Neural cell (in vitro differentiated cells): ENCODE data around the gene CEP70.

Experiments
- EP300 ChIP-seq: fragments of 450-650 bp; conservative IDR thresholded peaks from 2 replicates; pipeline ENCODE4 v1.6.1; 2014; ENCODE audit warnings: antibody characterized with exemption, mild to moderate bottlenecking, moderate library complexity; ENCODE audit not compliant: poor library complexity, severe bottlenecking
- EZH2 ChIP-seq: fragments of 200-600, 300-800 bp; shearing (Covaris generic), sonication (generic); IDR thresholded peaks from 2 replicates; pipeline ENCODE4 v1.6.1; 2014; ENCODE audit warnings: antibody characterized with exemption, low read length, borderline replicate concordance, mild to moderate bottlenecking; ENCODE audit not compliant: insufficient read depth, poor library complexity, severe bottlenecking
- MXI1 ChIP-seq: fragments of 450-650 bp; conservative IDR thresholded peaks from 2 replicates; pipeline ENCODE4 v1.6.1; 2014; ENCODE audit warnings: antibody characterized with exemption, mild to moderate bottlenecking; ENCODE audit not compliant: poor library complexity, severe bottlenecking
- POLR2AphosphoS5 ChIP-seq: IDR thresholded peaks from 2 replicates; pipeline ENCODE4 v1.6.1; 2012
- RAD21 ChIP-seq: fragments of 450-650 bp; conservative IDR thresholded peaks from 2 replicates; pipeline ENCODE4 v1.6.1; 2014; ENCODE audit warnings: antibody characterized with exemption, mild to moderate bottlenecking, moderate library complexity
- SMC3 ChIP-seq: fragments of 450-650 bp; conservative IDR thresholded peaks from 2 replicates; pipeline ENCODE4 v1.6.1; 2014; ENCODE audit warnings: antibody characterized with exemption, mild to moderate bottlenecking, moderate library complexity; ENCODE audit not compliant: poor library complexity
- TAF1 ChIP-seq: IDR thresholded peaks from 2 replicates; pipeline ENCODE4 v1.6.1; 2012; ENCODE audit warnings: low read depth
- TF ChIP-seq, protein P1 (sequence below): fragments of 450-650 bp; IDR thresholded peaks from 2 replicates; pipeline ENCODE4 v1.5.1; 2014; ENCODE audit warnings: antibody characterized with exemption, mild to moderate bottlenecking, moderate library complexity; ENCODE audit not compliant: poor library complexity, severe bottlenecking
- TF ChIP-seq, protein P2 (sequence below): IDR thresholded peaks from 2 replicates; pipeline ENCODE4 v1.6.1; 2012; ENCODE audit warnings: borderline replicate concordance

DNA sequence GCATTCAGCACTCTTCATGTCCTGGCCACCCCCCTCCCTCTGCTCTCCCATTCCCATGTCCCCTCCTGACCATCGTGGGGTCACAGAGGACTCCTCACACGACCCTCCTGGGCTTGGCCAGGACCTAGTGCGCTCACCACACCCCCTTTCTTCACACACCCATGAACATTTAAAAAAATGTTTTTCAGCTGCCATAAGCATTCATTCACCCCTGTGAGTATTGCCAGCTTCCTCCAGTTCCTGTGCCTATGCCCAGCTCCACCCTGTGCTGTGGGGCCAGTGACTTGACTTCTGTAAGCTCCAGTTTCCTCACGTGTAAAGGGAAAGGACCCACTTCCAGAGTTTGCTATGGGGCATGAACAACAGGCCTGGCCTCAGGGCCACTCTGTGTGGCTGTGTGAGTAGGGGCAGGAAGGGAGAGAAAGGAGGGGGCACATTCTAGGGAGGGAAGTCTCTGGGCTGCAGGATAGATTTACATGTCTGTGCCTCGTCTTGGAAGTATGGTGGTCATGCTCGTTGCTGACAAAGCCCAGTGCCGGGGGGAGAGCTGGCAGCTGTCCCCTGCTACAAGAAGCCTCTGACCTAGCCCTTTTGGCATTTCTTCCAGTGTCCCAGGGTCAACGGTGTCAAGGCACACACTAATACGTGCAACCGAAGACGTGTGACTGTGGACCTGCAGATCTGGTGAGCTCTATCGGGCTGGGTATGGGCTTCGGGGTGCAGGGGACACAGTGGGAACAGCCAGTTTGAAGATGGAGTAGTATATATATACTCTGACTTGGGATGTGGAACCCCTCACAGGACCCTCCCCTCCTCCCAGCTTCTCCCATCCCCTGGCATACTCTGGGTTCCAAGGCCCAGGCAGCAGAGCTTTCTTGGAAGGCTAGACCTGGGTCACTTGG lies 136.8 kb downstream of the CEP70 start:
- no peak for TF ChIP-seq RAD21
- TF ChIP-seq POLR2AphosphoS5 = no peak
- TF ChIP-seq, protein P1, sequence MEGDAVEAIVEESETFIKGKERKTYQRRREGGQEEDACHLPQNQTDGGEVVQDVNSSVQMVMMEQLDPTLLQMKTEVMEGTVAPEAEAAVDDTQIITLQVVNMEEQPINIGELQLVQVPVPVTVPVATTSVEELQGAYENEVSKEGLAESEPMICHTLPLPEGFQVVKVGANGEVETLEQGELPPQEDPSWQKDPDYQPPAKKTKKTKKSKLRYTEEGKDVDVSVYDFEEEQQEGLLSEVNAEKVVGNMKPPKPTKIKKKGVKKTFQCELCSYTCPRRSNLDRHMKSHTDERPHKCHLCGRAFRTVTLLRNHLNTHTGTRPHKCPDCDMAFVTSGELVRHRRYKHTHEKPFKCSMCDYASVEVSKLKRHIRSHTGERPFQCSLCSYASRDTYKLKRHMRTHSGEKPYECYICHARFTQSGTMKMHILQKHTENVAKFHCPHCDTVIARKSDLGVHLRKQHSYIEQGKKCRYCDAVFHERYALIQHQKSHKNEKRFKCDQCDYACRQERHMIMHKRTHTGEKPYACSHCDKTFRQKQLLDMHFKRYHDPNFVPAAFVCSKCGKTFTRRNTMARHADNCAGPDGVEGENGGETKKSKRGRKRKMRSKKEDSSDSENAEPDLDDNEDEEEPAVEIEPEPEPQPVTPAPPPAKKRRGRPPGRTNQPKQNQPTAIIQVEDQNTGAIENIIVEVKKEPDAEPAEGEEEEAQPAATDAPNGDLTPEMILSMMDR = no peak
- TF ChIP-seq, protein P2, sequence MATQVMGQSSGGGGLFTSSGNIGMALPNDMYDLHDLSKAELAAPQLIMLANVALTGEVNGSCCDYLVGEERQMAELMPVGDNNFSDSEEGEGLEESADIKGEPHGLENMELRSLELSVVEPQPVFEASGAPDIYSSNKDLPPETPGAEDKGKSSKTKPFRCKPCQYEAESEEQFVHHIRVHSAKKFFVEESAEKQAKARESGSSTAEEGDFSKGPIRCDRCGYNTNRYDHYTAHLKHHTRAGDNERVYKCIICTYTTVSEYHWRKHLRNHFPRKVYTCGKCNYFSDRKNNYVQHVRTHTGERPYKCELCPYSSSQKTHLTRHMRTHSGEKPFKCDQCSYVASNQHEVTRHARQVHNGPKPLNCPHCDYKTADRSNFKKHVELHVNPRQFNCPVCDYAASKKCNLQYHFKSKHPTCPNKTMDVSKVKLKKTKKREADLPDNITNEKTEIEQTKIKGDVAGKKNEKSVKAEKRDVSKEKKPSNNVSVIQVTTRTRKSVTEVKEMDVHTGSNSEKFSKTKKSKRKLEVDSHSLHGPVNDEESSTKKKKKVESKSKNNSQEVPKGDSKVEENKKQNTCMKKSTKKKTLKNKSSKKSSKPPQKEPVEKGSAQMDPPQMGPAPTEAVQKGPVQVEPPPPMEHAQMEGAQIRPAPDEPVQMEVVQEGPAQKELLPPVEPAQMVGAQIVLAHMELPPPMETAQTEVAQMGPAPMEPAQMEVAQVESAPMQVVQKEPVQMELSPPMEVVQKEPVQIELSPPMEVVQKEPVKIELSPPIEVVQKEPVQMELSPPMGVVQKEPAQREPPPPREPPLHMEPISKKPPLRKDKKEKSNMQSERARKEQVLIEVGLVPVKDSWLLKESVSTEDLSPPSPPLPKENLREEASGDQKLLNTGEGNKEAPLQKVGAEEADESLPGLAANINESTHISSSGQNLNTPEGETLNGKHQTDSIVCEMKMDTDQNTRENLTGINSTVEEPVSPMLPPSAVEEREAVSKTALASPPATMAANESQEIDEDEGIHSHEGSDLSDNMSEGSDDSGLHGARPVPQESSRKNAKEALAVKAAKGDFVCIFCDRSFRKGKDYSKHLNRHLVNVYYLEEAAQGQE = no peak
- no peak for TF ChIP-seq EZH2
- TF ChIP-seq EP300 = no peak
- no peak for TF ChIP-seq TAF1
- TF ChIP-seq MXI1 = no peak
- TF ChIP-seq SMC3 = no peak
